ENCODE results near the gene DYRK1B.

DNA sequence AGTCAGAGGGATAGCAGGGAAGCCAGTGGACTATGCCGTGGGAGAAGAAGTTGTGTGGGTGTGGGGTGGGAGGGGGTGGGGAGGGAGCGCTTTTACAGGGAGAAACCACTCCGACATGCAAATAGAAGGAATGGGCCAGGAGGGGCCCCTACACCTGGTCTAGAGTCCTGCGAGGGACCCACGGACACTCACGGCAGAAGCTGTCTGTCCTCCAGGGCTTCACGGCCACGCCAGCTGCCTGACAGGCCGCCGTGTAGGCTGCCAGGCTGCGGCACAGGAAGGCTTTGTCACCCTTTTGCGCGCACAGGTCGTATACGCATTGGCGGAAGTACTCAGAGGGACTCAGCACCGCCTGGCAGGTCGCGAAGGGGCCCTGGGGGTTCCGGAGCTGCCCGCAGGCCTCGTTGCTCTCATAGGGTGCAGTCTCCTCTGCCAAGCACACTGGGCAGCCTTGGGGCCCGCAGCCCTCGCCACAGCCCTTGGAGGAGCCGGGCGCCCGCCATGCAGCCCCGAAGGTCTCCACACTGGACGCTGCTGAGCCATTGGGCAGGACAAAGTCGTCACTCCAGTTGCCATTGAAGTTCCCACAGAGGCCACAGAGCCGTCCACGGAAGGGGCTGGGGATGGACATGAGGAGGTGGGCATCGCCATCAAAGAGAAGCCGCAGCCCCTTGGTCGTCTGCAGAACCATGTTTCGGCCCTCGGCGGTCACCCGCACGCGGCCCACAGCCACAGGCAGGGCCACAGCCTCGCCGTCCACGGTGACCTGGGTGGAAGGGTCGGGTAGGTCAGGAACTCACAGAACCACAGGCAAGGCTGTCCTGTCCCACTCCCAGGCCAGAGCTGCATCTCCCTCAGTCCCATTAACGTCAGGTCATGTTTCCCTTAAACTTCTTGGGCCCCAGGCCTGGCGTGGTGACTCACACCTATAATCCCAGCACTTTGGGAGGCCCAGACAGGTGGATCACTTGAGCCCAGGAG, 38.2 kb upstream of the DYRK1B start:
- TF ChIP-seq, protein P1, sequence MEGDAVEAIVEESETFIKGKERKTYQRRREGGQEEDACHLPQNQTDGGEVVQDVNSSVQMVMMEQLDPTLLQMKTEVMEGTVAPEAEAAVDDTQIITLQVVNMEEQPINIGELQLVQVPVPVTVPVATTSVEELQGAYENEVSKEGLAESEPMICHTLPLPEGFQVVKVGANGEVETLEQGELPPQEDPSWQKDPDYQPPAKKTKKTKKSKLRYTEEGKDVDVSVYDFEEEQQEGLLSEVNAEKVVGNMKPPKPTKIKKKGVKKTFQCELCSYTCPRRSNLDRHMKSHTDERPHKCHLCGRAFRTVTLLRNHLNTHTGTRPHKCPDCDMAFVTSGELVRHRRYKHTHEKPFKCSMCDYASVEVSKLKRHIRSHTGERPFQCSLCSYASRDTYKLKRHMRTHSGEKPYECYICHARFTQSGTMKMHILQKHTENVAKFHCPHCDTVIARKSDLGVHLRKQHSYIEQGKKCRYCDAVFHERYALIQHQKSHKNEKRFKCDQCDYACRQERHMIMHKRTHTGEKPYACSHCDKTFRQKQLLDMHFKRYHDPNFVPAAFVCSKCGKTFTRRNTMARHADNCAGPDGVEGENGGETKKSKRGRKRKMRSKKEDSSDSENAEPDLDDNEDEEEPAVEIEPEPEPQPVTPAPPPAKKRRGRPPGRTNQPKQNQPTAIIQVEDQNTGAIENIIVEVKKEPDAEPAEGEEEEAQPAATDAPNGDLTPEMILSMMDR (conservative IDR thresholded peaks at IDR 0.05; ENCODE audit: low read length) = no peak
- TF ChIP-seq EZH2phosphoT487 (IDR thresholded peaks at IDR 0.05; ENCODE audit: borderline replicate concordance, low read depth, low read length) = no peak

Measured in OCI-LY7 (cell line).